C4-2B (cell line): Measurements from ENCODE around the gene ANKRD17.

ENCODE experiments used
- H3K27ac ChIP-seq: fragments of 450-650 bp; 2 replicates; pipeline ENCODE4 v1.5.1; 2017
- CTCF ChIP-seq: fragments of 450-650 bp; conservative IDR thresholded peaks from 2 replicates; pipeline ENCODE4 v1.5.1; 2017; ENCODE audit warnings: mild to moderate bottlenecking
- ZFX ChIP-seq: fragments of 450-650 bp; IDR thresholded peaks from 2 replicates; pipeline ENCODE4 v1.6.1; 2017

ANKRD17 gene

GRCh38 chr4:73181231-73181630, 77.4 kb downstream of the ANKRD17 start:
- no peak overlapping the region for H3K27ac ChIP-seq
- TF ChIP-seq ZFX, result no peak

DNA sequence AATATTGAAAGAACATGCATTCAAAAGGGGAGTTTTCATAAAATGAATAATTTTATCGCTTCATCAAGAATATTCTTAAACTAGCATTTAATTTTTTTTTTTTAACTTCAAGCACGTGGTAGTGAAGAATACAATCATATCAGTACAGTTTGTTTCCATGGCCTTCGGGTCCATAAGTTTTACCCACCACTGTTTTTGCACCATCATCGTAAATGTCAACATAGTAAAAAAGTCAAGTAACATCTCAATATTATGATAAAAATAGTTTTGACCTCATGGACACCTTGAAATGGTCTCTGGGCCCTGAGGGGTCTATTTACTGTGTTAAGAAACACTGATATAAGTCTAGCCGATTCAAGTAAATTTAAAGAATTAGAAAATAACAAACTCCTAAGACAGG, 80.2 kb downstream of the ANKRD17 start:
- H3K27ac ChIP-seq, result no peak overlapping the region
- TF ChIP-seq CTCF (no peak), ZFX (no peak)

GRCh38 chr4:73172161-73172560, 86.4 kb downstream of the ANKRD17 start:
- H3K27ac ChIP-seq, result no peak overlapping the region
- TF ChIP-seq CTCF (no peak), ZFX (no peak)

GRCh38 chr4:73170518-73171198, 87.9 kb downstream of the ANKRD17 start:
- H3K27ac ChIP-seq, result peak overlapping the region; percentile 17

GRCh38 chr4:73166212-73166611, 92.4 kb downstream of the ANKRD17 start:
- no peak overlapping the region for H3K27ac ChIP-seq
- no peak for TF ChIP-seq ZFX
- TF ChIP-seq CTCF, result no peak

More at GRCh38 chr4:73170518-73171198, 87.9 kb downstream of the ANKRD17 start:
- TF ChIP-seq CTCF (no peak), ZFX (no peak)

DNA sequence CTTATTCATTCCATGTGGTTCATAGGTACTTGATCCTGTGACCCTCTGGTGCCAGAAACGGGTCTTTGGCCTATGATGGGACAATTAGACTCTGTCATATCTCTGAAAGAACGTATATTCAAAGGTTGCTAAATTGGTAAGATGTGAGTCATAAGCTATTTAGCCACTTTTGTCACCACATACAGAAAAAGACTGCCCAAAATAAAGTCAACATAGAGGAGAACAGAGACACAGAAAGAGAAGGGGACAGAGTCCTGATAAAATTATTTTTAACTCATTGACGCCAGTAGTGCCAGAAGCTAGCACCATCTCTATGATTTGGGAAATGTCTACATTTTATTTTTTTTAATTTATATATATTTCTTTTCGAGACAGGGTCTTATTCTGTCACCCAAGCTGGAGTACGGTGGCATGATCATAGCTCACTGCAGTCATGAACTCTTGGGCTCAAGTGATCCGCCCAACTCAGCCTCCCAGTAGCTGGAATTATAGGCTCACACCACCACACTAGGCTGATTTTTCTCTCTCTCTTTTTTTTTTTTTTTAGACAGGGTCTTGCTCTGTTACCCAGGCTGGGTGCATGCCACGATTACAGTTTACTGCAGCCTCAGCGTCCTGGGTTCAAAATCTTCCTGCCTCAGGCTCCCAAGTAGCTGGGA, 96.9 kb downstream of the ANKRD17 start:
- TF ChIP-seq CTCF (no peak), ZFX (no peak)

DNA sequence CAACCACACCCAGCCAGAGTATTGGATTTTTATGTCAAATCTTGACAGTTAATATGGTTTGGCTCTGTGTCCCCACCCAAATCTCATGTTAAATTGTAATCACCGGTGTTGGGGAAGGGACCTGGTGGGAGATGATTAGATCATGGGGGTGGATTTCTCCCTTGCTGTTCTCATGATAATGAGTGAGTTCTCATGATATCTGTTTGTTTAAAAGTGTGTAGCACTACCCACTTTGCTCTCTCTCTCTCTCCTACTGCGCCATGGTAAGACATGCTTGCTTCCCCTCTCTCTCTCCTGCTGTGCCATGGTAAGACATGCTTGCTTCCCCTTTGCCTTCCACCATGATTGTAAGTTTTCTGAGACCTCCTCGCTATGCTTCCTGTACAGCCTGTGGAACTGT, 102.2 kb downstream of the ANKRD17 start:
- H3K27ac ChIP-seq, result no peak overlapping the region
- TF ChIP-seq ZFX (no peak), CTCF (no peak)

More for the DNA sequence above, 96.9 kb downstream of the ANKRD17 start:
- H3K27ac ChIP-seq, result no peak overlapping the region
